LNCaP clone FGC (cell line): Measurements from ENCODE around the gene DDRGK1.

Experiments
- DNase-seq: peaks from one replicate; pipeline ENCODE4 v3.0.0-alpha.2; 2011; ENCODE audit warnings: low read depth
- H3K4me3 ChIP-seq: 2 replicates; pipeline ENCODE4 v1.5.1; 2011; ENCODE audit warnings: mild to moderate bottlenecking, low read depth, low read length, control low read depth
- CTCF ChIP-seq: IDR thresholded peaks from 2 replicates; pipeline ENCODE4 v1.5.1; 2012; ENCODE audit warnings: mild to moderate bottlenecking; ENCODE audit not compliant: control insufficient read depth, insufficient read depth; ENCODE audit errors: extremely low read depth

DDRGK1 gene

GRCh38 chr20:3235666-3236324, 31.3 kb upstream of the DDRGK1 start:
- no peak for DNase-seq
- H3K4me3 ChIP-seq: no peak overlapping the region

GRCh38 chr20:3233991-3234498, 29.6 kb upstream of the DDRGK1 start:
- DNase-seq: no peak
- TF ChIP-seq CTCF: no peak
- H3K4me3 ChIP-seq: no peak overlapping the region

More at GRCh38 chr20:3235666-3236324, 31.3 kb upstream of the DDRGK1 start:
- no peak for TF ChIP-seq CTCF

- DNase-seq: no peak
- TF ChIP-seq CTCF: no peak
Measured at GRCh38 chr20:3233131-3233990, 28.9 kb upstream of the DDRGK1 start.

GRCh38 chr20:3231889-3232588, 27.6 kb upstream of the DDRGK1 start:
- no peak for TF ChIP-seq CTCF
- H3K4me3 ChIP-seq: no peak overlapping the region
- no peak for DNase-seq

More at GRCh38 chr20:3233131-3233990, 28.9 kb upstream of the DDRGK1 start:
- no peak overlapping the region for H3K4me3 ChIP-seq

GRCh38 chr20:3231116-3231515, 26.6 kb upstream of the DDRGK1 start:
- no peak for TF ChIP-seq CTCF
- DNase-seq: no peak
- H3K4me3 ChIP-seq: no peak overlapping the region

- no peak for TF ChIP-seq CTCF
- DNase-seq: no peak
- no peak overlapping the region for H3K4me3 ChIP-seq
Measured at GRCh38 chr20:3229798-3230197, 25.3 kb upstream of the DDRGK1 start.
